DMS 273 treated with DMSO at 0.1 percent for 48 hours (cell line): ENCODE data around the gene OGFOD3.
"Not testable (repeated sequence)": the region's sequence is repeated elsewhere in the genome, so short reads cannot be mapped to it uniquely, and the experiment has no call there.

Experiments
- DNase-seq: peaks from one replicate; lab custom pipeline; 2025; lab: John Stamatoyannopoulos, UW

OGFOD3 gene, protein sequence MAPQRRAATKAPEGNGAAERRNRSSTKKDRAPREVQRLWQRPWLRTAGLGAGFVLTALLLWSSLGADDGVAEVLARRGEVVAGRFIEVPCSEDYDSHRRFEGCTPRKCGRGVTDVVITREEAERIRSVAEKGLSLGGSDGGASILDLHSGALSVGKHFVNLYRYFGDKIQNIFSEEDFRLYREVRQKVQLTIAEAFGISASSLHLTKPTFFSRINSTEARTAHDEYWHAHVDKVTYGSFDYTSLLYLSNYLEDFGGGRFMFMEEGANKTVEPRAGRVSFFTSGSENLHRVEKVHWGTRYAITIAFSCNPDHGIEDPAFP

DNA sequence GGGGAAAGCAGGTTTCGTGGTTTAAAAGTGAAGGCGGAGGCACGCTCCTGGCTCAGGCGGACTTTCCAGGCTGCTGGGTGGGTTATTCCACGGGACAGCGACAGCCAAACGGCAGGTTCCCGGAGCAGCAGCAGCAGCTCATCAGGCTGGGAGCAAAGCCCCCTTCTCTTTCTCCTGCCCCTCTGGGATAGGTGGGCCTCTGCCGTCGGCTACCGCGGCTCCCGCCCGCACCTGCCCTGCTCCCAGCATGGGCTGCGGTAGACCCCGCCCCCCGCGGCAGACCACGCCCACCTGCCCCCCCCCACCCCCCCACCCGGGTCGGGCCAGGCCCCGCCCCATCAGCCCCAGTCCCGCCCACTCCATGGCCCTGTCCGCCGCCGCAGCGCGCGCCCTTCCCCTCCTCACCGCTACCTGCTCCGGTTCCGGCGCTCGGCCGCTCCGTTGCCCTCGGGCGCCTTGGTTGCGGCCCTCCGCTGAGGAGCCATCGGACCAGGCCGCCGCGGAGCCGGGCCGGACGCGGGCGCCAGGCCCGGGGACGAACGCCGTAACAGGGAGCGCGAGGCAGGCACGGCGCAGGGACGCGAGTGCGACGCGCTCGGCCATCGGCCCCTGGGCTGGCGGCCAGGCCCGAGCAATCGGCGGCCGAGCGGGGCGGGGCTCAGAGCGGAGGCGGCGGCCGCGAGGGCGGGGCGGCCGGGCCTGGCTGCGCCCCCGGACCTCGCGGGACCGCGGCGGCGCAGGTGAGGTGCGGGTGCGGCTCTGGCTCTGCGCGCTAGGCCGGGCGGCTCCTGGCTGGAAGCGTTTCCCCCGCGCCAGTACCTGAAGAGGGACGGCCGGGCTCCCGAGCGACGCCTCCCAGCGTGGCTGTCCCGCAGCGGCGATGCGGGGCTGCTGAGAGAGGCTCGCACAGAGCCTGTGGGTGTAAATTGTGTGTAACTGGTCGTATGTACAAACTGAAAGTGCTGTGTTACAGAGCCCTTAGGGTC lies at the start of gene OGFOD3, which contains the start of gene HEXD:
Gene OGFOD3 (minus strand): TSS at position 586 of the 986 bp plus-strand sequence. CDS start 101 bp downstream, at position 485.
Gene HEXD (plus strand): TSS at position 347 of the 986 bp plus-strand sequence. CDS start 1,453 bp downstream, outside the sequence.
- peak; percentile 53 for DNase-seq

DNA sequence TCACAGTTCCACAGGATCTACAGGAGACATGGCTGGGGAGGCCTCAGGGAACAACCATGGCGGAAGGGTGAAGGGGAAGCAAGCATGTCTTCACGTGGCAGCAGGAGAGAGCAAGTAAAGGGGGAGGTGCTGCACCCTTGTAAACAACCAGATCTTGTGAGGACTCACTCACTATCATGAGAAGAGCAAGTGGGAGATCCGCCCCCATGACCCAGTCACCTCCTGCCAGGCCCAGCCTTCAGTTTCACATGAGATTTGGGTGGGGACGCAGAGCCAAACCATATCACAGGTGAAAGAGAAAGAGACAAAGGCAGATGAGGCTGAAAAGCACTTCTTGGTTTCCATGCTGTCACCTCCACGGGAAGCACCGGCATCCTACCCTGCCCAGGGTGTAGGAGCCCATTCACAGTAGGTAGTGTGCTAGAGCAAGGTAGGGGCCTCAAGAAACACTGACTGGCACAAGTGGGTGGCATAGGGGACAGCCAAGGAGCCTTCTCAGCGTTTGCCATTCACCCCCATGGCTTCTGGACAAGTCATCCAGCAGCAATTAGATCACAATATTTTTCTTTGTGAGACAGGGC lies 46.7 kb upstream of the OGFOD3 start:
- DNase-seq = no peak

DNA sequence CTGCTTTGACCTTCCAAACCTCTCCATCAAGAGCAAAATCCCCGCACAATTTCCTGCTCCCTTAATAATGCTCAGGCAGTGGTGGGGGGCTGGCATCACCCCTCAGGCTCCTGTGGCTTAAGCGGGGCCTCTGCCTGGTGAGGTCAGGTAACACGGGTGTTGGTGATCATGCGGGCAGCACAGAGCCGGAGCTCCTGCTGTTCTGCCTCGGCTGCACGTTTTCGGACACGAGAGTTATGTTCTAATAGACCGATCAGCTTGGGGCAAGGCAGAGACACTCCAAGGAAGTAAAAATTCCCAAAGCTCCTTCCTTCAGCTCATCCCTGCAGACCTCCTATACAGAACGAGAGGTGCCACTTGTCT lies 46.2 kb upstream of the OGFOD3 start:
- DNase-seq = no peak

DNA sequence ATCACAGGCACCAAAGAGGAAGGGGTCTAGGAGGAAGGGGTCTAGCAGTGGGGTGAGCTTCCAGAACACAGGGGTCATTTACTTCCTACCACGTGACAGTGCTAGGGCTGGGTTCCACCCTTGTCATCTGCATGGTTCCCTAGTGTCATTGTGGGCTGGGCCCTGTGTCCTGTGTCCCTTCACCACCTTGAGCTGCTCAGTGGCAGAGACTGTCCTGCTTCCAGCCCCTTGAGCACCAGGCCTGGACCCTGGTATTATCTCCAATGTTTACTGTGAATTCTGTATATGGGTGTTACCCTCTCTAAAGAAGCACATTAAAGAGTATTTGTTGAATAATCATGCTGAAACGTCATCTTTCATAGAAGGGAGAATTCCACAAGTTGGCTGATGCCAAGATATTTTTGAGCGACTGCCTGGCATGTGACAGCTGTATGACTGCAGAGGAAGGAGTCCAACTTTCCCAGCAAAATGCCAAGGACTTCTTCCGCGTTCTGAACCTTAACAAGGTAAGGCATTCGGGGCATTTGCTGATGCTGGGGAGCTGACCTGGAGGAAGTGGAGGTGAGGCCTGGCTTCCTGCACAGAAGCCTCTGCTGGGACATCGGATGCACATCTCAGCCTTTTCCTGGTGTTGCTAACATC lies 45.7 kb upstream of the OGFOD3 start:
- no peak for DNase-seq

DNA sequence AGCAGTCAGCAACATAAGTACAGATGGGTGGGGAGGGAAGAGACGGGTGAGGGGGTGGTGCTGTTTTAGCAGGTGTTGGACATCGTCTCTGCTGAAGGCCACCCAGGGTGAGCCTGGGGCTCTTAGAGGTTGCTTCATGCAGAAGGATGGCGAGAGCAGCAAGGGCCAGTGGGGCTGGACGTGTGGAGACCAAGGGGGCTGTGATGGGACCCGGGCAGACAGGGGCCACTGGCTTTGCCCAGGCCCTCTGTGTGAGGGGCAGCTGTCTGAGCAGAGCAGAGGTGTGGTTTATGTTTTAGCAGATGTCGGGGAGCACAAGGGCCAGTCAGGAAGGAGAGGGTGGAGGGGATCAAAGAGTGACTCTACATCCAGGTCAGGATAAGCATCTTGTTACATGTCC lies 45.0 kb upstream of the OGFOD3 start:
- DNase-seq = no peak

DNA sequence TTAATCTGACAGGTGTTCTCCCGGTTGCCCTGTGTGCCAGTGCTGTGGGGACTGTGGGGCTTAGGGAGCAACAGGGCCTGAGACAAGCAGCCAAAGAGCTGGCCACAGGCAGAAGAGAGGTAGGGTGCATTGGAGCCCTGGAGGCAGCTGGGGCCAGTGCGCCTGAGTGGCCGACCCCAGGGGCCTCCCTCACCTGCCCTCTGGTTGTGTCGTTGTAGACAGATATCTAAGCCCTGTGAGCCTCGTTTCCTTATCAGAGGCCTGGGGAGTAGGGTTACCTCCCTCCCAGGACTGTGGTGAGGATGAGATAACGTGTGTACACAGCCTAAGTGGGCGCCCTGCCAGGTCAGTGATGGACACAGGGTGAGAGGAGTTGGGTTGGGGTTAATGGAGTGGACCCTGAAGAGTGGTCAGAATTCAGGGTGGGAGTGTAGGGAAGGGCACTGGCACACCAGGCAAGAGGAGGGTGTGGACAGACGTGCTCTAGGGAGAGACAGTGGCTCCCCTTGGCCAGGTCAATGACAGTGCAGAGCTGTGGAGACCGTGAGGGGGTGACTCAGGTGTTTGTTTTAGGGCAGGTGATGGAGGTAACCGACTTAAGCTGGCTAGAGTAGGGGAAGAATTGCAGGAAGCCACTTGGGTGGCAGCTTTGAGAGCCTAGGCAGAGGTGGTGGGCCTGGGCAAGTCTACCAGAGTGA lies 43.6 kb upstream of the OGFOD3 start:
- DNase-seq = no peak

DNA sequence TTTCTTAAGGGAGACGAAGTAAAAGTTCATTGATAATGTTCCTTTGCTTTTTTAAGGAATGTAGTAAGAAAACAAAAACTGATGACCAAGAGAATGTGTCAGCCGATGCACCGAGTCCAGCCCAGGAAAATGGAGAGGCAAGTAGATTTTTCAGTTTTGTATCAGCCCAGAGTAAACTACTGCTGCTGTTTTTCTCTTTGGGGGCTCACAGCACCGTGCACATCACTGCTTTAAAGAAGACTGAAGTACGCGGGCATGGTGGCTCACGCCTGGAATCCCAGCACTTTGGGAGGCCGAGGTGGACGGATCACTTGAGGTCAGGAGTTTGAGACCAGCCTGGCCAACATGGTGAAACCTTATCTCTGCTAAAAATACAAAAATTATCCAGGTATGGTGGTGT lies 41.5 kb upstream of the OGFOD3 start:
- DNase-seq = not testable (repeated sequence)

DNA sequence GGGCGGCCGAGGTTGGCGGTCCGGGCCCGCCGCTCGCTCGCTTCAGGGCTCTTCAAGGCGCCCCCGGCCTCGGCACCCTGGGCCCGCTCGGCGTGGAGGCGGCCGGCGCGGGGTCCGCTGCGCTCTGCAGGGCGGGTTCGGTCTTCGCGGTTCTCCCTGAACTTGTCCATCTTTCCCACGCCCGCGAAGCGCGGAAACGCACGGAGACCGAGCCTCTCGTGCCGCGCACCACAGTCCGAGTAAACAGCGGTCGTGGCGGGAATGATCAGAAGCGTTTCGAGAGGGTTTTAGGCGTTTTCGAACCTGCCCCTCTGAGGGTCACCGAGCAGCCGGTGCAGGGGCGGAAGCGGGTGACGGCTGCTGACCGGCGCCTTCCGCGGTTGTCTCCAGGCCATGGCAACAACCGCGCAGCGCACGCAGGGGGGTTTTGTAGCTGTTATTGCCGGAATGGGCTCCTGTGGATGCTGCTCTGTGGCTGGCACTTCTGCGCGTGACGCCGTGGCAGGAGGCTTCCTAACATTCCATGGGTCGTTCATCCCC lies 40.6 kb upstream of the OGFOD3 start:
- no peak for DNase-seq

DNA sequence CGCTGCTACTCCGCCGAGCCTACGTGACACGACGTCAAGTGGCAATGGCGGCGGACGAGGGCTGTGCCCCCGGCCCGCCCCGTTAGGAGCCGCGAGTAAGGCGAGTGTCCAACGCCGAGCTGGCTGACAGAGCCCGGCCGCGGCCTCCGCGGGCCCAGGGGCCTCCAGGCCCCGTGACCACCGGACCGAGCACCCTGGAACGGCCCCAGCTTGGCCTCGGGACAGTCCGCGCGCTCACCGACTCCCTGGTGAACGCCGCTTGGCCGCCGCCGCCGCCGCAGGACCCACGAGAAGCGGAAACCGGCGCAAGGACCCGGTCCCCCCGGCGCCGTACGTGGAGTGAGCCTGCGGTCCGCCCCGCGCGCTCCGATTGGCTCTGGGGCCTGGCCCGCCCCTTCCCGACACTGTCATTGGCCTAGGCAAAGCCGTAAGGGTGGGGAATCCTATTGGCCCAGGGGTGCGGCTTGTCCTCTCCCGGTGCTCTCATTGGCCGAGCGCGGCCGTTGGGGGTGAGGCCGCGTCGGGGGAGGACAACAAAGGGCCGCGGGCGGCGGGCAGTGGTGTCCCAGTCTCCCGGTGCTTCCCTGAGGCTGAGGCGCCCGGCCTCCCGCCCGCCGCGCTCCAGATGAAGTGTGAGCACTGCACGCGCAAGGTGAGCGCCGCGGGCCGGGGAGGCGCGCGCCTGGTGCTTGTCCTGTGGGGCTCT lies 39.9 kb upstream of the OGFOD3 start, which contains the start of gene NARF:
Gene NARF (plus strand): TSS at position 563 of the 706 bp plus-strand sequence. CDS start 63 bp downstream, at position 626.
- DNase-seq = peak; percentile 97

DNA sequence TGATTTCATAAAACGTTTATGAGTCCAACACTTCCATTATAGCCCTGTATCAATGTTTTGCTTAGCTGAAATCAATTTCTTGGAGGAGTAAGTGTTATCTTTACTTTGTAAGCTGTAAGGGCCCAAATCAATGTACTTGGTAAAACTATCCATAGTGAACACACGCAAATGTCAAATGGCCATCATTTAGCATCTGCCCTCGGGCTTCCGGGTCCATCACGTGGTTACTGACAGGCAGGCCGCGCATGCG lies 39.5 kb upstream of the OGFOD3 start:
- peak; percentile 75 for DNase-seq

DNA sequence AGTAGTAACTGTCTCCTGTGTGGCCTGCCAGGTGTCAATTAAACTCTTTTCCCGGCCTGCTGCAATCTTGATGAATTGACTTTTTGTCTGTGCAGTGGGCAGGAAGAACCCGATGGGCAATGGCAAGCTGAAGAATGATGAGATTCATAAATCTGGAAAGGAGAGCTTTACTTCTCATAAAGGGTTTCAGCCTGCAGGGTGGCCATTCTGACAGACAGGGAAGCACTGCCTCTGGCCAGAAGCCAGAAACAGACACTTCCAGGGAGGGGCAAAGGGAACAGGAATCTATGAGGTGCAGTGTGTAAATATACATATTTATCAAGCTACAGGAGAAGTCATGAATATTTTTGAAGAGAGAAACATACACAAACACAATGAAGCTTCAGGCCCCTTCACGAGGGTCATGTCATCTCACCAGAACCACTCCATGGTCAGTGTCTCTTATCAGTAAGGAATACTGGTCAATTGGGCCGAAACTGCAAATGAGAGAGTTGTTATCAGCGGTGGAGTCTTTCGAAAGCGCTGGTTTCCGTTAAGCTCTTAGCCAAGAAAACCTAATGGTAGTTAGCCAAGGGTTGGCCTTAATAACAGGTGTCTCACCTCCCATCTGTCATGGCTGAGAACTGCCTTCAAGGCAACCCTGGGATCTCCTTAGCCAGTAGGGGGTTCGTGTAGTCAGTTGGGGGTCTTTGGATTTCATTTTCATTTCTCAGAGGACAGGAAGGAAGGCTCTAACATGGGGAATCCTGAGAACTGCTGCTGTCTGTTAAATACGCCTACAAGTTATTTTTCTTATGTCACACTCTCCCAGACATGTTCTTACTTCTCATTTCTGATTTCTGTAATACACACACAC lies 38.9 kb upstream of the OGFOD3 start:
- DNase-seq = peak; percentile 60

DNA sequence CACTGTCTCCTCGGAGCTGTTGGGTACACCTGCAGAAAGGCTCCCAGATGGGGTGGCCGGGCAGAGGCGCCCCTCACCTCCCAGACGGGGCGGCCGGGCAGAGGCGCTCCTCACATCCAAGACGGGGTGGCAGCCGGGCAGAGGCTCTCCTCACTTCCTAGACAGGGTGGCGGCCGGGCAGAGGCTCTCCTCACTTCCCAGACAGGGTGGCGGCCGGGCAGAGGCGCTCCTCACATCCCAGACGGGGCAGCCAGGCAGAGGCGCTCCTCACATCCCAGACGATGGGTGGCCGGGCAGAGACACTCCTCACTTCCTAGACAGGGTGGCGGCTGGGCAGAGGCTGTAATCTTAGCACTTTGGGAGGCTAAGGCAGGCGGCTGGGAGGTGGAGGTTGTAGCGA lies 35.3 kb upstream of the OGFOD3 start:
- not testable (repeated sequence) for DNase-seq

DNA sequence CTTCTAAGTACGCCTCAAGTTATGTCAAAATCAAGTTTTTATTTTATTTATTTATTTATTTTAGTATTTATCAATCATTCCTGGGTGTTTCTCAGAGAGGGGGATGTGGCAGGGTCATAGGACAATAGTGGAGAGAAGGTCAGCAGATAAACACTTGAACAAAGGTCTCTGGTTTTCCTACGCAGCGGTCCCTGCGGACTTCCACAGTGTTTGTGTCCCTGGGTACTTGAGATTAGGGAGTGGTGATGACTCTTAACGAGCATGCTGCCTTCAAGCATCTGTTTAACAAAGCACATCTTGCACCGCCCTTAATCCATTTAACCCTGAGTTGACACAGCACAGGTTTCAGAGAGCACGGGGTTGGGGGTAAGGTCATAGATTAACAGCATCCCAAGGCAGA lies 34.8 kb upstream of the OGFOD3 start:
- not testable (repeated sequence) for DNase-seq

DNA sequence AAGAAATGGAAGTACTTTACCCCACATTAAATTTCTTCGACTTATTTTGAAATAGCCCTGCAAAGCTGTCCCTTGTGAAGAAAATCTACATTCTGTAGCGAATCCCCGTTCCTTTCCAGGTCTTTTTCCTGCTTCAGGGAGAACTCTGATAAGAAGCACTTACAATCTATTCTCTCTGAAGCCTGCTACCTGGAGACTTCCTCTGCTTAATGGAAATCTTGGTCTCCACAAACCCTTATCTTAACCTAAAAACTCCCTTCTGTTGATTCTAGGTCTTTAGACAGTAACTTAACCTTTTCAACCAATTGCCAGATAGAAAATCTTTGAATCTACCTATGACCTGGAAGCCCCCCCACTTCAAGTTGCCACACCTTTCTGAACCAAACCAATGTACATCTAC lies 33.8 kb upstream of the OGFOD3 start:
- DNase-seq = no peak

DNA sequence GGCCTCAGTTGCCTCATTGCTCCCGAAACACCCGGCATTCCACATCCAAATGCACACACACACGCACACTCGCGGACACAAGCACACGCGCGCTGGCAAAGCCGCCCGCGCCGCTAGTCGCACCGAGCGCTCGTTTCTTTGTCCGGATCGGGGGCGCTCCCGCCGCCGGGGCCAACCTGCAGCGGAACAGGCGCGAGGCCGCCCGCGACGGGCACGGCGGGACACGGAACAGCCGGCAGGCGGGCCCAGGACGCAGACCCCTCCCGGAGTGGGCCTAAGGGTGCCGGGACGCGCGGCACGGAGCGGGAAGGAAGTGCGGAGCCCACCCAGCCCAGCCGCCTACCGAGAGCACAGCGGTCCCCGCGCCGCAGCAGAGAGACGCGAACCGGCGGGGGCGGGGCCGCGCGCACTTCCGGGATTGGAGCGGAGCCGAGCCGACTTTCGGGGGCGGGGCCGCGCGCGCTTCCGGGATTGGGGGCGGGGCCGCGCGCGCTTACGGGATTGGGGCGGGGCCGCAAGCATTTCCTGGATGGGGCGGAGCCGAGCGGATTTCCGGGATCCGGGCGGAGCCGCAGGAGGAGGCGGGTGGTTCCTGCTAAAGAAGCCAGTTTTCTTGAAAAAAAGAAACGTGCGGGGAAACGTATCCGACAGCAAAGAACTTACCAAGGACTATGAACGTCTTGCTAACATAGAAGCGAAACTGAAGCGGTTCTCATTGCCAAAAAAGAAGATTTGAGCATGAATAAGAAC lies 32.1 kb upstream of the OGFOD3 start, which contains the start of gene CYBC1:
Gene CYBC1 (minus strand): TSS at position 396 of the 750 bp plus-strand sequence. CDS start 1,498 bp downstream, outside the sequence.
- peak; percentile 58 for DNase-seq

DNA sequence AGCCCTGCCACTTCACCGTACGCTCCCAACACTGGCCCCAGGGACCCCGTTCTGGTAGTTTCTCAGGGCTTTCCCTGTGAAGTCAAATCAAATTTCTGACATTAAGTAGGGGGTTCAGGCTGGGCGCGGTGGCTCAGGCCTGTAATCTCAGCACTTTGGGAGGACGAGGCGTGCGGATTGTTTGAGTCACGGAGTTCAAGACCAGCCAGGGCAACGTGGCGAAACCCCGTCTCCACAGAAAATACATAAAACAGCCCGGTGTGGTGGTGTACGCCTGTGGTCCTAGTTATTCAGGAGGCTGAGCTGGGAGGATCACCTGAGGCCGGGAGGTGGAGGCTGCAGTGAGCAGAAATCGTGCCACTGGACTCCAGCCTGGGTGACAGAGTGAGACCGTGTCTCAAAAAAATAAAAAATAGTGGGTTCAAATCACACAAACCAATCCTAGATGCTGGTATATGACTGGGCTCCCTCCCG lies 31.5 kb upstream of the OGFOD3 start:
- DNase-seq = no peak

DNA sequence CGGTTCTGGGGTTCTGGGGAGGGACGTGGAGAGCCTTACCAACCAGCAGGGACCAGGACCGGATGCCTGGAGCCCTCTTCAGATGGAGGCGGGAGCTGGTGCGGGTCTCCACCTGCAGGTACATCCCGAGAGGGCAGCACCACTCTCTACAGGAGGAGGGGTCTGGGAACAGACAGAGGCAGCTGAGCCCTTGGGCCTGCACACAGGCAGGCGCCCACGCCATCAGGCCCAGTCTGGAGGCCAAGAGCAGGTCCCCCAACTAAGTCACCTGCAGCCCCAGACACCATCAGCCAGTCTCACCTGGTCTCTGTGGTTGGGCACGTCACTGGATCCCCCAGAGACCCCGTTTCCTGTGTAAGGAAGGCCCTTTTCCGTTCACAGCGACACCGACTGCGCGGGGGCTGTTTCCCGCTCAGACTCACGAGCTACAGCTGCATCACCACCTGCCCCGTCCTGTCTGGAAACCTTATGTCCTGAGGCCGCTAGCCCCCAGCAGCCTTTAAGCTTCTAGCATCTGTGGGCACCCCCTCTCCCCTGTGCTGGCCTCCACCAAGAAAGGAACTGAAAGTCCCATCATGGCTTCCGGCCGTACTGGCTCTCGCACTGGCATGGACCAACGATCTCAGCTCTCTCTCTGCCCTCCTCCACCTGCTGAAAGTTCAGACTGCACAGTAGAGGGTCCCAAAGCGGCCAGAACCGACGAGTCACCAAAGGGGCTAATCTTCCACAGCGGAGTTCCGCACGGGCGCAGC lies 30.9 kb upstream of the OGFOD3 start:
- no peak for DNase-seq

DNA sequence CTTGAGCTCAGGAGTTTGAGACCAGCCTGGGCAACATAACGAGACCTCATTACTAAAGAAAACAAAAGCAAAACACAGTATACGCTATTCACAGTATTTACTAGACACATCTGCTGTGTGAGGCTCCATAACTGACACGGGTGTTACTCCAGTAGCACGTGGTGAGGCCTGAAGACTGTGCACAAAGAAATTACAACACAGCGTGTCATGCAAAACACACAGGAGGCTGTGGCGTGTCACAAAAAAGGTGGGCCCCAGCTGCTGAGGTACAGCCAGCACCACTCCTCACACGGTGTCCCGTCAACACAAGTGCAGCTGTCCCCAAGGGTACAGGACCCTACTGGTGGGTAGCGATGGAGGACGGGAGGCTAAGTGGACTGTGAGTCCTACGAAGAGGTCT lies 29.5 kb upstream of the OGFOD3 start:
- DNase-seq = no peak
